AG04450 (cell line): Measurements from ENCODE around the gene GNL3. TPM values are rescaled to one million over a fixed set of nuclear protein-coding genes. Genes with fewer than 3 reads are reported as not detected.
A peak's percentile ranks its signal among the peaks of the same experiment; 100 is the strongest.

ENCODE experiments used
- CTCF ChIA-PET: fragments of 300-600, 350-600 bp; formaldehyde crosslinking; extraction: SDS; loops from one replicate; lab custom pipeline; 2022; ENCODE audit warnings: antibody characterized with exemption, inconsistent platforms; lab: Charles Lee
- POLR2A ChIA-PET: fragments of 350-600 bp; formaldehyde crosslinking; extraction: SDS; loops from one replicate; lab custom pipeline; 2021; ENCODE audit warnings: antibody characterized with exemption, inconsistent platforms; lab: Yijun Ruan, JAX
- DNase-seq: peaks from one replicate; pipeline ENCODE4 v3.0.0-alpha.2; 2011; ENCODE audit warnings: low read depth, low spot score
- H3K27ac ChIP-seq: one replicate; pipeline ENCODE4 v1.5.1; 2012; ENCODE audit warnings: low read depth, low read length, control low read depth
- H3K27me3 ChIP-seq: one replicate; pipeline ENCODE4 v1.6.0; 2012; ENCODE audit warnings: low read length; ENCODE audit not compliant: control insufficient read depth, insufficient read depth
- H3K4me3 ChIP-seq: 2 replicates; pipeline ENCODE4 v1.5.1; 2011; ENCODE audit warnings: mild to moderate bottlenecking, low read depth, low read length, control low read depth
- H3K9me3 ChIP-seq: 2 replicates; pipeline ENCODE4 v1.5.1; 2012; ENCODE audit warnings: low read length; ENCODE audit not compliant: control insufficient read depth, insufficient read depth
- polyA plus RNA-seq: library from polyadenylated mRNA; depleted of rRNA; stranded (reverse); fragments of >200 nt; gene quantifications from 2 replicates; pipeline ENCODE4 v1.2.3, GENCODE V29; 2011
- TF ChIP-seq, protein P1 (sequence below): IDR thresholded peaks from 2 replicates; pipeline ENCODE4 v1.5.1; 2011; ENCODE audit warnings: low read depth, low read length, control low read depth, inconsistent platforms

The GNL3 gene
- polyA plus RNA-seq, 1 experiment: 81.7 TPM

DNA sequence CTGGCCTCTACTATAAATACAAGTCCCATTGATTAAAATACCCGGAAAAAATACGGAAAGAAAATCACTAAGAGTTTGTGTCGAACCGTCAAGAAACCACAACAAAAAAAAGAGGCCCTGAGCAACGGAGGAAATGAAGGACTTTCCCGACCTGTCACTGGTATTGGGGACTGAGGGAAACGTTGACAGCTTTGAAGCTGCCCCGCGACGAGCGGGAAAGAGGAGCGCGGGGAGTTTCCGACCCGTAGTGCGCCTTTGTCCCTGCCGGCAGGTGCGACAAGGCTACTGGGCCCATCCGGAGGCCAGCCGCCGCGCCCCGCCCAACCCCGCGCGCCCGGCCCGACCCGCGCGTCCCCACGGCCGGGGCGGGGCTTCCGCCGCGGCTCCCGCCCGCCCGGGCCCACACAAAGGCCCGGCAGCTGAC, 535 bp upstream of the GNL3 start:
- ChIA-PET POLR2A (interaction anchor here (0.6 to 1.0 kb wide), 2 partner anchors 20 to 149 kb away, joined by 3 to 4 read pairs; partner anchors contain the start of genes GLT8D1, SPCS1 and UQCC5), CTCF (no interaction called here)
- Histone ChIP-seq H3K9me3 (no peaks in the 10 kb centered on the region), H3K4me3 (peak overlapping the region; percentile 99), H3K27me3 (no peaks in the 10 kb centered on the region), H3K27ac (peak overlapping the region; percentile 48)
- TF ChIP-seq, protein P1, sequence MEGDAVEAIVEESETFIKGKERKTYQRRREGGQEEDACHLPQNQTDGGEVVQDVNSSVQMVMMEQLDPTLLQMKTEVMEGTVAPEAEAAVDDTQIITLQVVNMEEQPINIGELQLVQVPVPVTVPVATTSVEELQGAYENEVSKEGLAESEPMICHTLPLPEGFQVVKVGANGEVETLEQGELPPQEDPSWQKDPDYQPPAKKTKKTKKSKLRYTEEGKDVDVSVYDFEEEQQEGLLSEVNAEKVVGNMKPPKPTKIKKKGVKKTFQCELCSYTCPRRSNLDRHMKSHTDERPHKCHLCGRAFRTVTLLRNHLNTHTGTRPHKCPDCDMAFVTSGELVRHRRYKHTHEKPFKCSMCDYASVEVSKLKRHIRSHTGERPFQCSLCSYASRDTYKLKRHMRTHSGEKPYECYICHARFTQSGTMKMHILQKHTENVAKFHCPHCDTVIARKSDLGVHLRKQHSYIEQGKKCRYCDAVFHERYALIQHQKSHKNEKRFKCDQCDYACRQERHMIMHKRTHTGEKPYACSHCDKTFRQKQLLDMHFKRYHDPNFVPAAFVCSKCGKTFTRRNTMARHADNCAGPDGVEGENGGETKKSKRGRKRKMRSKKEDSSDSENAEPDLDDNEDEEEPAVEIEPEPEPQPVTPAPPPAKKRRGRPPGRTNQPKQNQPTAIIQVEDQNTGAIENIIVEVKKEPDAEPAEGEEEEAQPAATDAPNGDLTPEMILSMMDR: no peak
- no peak for DNase-seq

DNA sequence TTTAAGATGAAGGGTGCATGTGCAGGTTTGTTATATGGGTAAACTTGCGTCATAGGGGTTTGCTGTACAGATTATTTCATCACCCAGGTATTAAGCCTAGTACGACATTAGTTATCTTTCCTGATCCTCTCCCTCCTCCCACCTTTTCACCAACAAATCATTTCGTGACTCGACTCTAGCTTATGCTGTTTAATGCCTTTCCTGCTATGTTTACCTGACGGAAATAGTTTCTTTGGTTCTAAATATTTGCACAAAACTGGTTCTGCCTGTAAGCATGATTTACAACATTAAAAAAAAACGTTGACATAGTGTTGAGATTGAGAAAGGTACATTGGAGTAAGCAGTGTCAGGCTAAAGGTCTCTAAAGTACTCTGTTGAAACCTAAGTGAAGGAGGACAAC, 2.4 kb downstream of the GNL3 start:
- Histone ChIP-seq H3K9me3 (no peaks in the 10 kb centered on the region), H3K27me3 (no peaks in the 10 kb centered on the region), H3K4me3 (no peak overlapping the region), H3K27ac (no peak overlapping the region)
- no peak for DNase-seq
- TF ChIP-seq, protein P1: no peak
- POLR2A ChIA-PET: no interaction called here
- CTCF ChIA-PET: no interaction called here

DNA sequence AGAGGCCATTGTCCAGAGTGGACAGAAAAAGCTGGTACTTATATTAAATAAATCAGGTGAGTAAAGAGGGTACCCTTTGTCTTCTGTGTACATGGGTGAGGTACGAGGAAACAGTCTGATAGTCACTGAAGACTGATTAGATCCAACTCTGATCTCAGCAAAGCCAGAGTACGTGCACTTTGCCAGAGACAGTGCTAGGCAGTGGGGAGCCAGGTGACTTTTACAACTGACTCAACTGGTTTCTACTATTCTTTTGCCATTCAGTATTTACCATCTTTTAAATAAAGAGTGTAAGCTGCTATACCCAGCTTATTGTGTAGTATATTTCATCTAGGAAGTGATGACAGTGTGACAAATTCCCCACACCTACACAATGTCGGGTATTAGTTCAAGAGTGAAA, 3.3 kb downstream of the GNL3 start:
- H3K27me3 ChIP-seq: no peaks in the 10 kb centered on the region
- no peak for DNase-seq
- TF ChIP-seq, protein P1: no peak
- no peaks in the 10 kb centered on the region for H3K9me3 ChIP-seq
- no peak overlapping the region for H3K27ac ChIP-seq
- H3K4me3 ChIP-seq: no peak overlapping the region
- ChIA-PET POLR2A (interaction anchor here (1.1 kb wide), 1 partner anchor 16 kb away, joined by 3 read pairs; the partner anchor contains the start of genes GLT8D1 and SPCS1), CTCF (no interaction called here)

DNA sequence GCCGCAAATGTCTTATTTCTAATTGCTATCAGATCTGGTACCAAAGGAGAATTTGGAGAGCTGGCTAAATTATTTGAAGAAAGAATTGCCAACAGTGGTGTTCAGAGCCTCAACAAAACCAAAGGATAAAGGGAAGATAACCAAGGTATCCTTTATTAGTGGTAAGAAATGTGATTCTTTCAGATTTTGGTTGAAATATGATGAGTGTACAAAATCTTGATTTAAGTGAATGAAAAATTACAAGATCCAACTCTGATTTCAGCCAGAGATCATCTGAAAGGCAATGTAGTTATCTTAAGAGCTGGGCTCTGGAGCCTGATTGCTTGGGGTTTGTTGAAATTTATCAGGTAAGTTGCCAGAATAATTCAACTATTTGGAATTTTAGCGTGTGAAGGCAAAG, 4.7 kb downstream of the GNL3 start:
- CTCF ChIA-PET: no interaction called here
- Histone ChIP-seq H3K9me3 (no peaks in the 10 kb centered on the region), H3K27ac (no peak overlapping the region), H3K4me3 (no peak overlapping the region), H3K27me3 (no peaks in the 10 kb centered on the region)
- DNase-seq: no peak
- TF ChIP-seq, protein P1: no peak
- POLR2A ChIA-PET: interaction anchor here (1.8 kb wide), 1 partner anchor 20 kb away, joined by 4 read pairs; no protein-coding TSS in a partner anchor

DNA sequence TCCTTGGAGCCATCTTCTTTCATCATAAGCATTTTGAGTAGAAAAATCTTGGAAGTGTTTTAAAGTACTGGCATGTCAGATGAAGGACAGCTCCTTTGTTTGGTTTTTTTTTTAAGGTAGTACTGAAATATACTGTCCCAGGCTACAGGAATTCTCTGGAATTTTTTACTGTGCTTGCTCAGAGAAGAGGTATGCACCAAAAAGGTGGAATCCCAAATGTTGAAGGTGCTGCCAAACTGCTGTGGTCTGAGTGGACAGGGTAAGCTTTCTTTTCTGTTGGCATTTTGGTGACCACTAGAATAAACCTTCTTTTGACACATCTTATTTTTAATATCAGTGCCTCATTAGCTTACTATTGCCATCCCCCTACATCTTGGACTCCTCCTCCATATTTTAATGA, 7.2 kb downstream of the GNL3 start:
- POLR2A ChIA-PET: no interaction called here
- H3K27me3 ChIP-seq: no peaks in the 10 kb centered on the region
- DNase-seq: no peak
- TF ChIP-seq, protein P1: no peak
- no peak overlapping the region for H3K27ac ChIP-seq
- no peak overlapping the region for H3K4me3 ChIP-seq
- CTCF ChIA-PET: interaction anchor here (0.5 kb wide), 1 partner anchor 372 kb away, joined by 3 read pairs; no protein-coding TSS in a partner anchor
- no peaks in the 10 kb centered on the region for H3K9me3 ChIP-seq
